GM13976 (cell line): ENCODE data around the gene HLCS.
"Not testable (repeated sequence)": the region's sequence is repeated elsewhere in the genome, so short reads cannot be mapped to it uniquely, and the experiment has no call there.

ENCODE experiments used
- DNase-seq: peaks from one replicate; pipeline ENCODE4 v3.0.0; 2012; ENCODE audit warnings: low spot score
- CTCF ChIP-seq: IDR thresholded peaks from 2 replicates; pipeline ENCODE4 v1.5.1; 2012; ENCODE audit warnings: borderline replicate concordance, mild to moderate bottlenecking; ENCODE audit not compliant: insufficient read depth; ENCODE audit errors: extremely low read depth, missing control alignments, control extremely low read depth
- in situ Hi-C: fragments of 300-500 bp; cut with MboI; formaldehyde crosslinking; loops from one replicate; pipeline ENCODE4 v1.12.0; 2022; ENCODE audit warnings: low sequenced_read_pairs, mixed read lengths, inconsistent platforms; ENCODE audit not compliant: unreplicated experiment

HLCS gene

GRCh38 chr21:36989699-36990507, 23.4 kb upstream of the HLCS start:
- DNase-seq: peak; percentile 97
- in situ Hi-C loops: no loop called here
- TF ChIP-seq CTCF: peak; percentile 94

- in situ Hi-C loops, DNase-seq: not testable (repeated sequence)
These were observed 22.8 kb upstream of the HLCS start for GRCh38 chr21:36989199-36989698.

- in situ Hi-C loops: no loop called here
- DNase-seq: no peak
- TF ChIP-seq CTCF: no peak
These were observed 22.1 kb upstream of the HLCS start for GRCh38 chr21:36988536-36988935.

GRCh38 chr21:36987845-36988244, 21.4 kb upstream of the HLCS start:
- in situ Hi-C loops: no loop called here
- no peak for TF ChIP-seq CTCF
- no peak for DNase-seq

- in situ Hi-C loops: no loop called here
- TF ChIP-seq CTCF: no peak
- no peak for DNase-seq
These were observed 19.5 kb upstream of the HLCS start for GRCh38 chr21:36985751-36986594.

- in situ Hi-C loops: no loop called here
- DNase-seq: no peak
- TF ChIP-seq CTCF: no peak
These were observed 15.7 kb upstream of the HLCS start for GRCh38 chr21:36981977-36982700.
